OCI-LY1 (cell line): ENCODE data around the gene ALOX15.

ENCODE experiments used
- CTCF ChIP-seq: fragments of 200-600 bp; sonication (generic), shearing (Covaris generic); IDR thresholded peaks from 2 replicates; pipeline ENCODE4 v1.5.1; 2017; ENCODE audit warnings: mild to moderate bottlenecking, antibody characterized with exemption, low read length, moderate library complexity, mixed read lengths
- EZH2 ChIP-seq: fragments of 200-600 bp; sonication (generic), shearing (Covaris generic); IDR thresholded peaks from 2 replicates; pipeline ENCODE4 v1.8.0; 2017; ENCODE audit warnings: borderline replicate concordance, mixed run types, mild to moderate bottlenecking, antibody characterized with exemption, low read length, moderate library complexity, mixed read lengths

- TF ChIP-seq CTCF, result no peak
- no peak for TF ChIP-seq EZH2
These were observed 18.2 kb downstream of the ALOX15 start for GRCh38 chr17:4623249-4623648.
